ENCODE data around the gene MAVS.

DNA sequence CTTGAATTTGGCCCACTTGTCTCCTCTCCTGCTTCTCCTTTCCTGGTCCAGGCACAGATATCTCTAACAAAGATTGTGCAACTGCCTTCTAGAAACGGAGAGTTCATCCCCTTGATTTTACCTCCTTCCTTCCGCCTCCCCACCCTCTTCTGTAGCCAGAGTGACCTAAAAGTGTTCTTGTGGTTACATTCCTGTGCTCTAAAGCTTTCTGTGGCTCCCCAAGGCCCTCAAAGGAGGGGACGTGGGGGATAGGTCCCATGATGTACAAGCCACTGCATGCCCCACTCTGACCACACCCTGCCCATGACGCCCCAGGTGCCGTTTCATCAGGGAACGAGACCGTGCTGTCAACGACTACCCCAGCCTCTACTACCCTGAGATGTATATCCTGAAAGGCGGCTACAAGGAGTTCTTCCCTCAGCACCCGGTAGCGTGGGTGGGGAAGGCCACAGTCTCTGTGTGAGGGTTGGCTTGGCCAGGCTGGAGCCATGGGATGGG, 42.3 kb upstream of the MAVS start:
- TF ChIP-seq, protein P1, sequence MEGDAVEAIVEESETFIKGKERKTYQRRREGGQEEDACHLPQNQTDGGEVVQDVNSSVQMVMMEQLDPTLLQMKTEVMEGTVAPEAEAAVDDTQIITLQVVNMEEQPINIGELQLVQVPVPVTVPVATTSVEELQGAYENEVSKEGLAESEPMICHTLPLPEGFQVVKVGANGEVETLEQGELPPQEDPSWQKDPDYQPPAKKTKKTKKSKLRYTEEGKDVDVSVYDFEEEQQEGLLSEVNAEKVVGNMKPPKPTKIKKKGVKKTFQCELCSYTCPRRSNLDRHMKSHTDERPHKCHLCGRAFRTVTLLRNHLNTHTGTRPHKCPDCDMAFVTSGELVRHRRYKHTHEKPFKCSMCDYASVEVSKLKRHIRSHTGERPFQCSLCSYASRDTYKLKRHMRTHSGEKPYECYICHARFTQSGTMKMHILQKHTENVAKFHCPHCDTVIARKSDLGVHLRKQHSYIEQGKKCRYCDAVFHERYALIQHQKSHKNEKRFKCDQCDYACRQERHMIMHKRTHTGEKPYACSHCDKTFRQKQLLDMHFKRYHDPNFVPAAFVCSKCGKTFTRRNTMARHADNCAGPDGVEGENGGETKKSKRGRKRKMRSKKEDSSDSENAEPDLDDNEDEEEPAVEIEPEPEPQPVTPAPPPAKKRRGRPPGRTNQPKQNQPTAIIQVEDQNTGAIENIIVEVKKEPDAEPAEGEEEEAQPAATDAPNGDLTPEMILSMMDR (conservative IDR thresholded peaks at IDR 0.05 in 1 of 2, IDR thresholded peaks at IDR 0.05 in 1 of 2; ENCODE audit: low read depth in 1 of 2, low read length in 2 of 2): no peak
- no peak for TF ChIP-seq EZH2 (IDR thresholded peaks at IDR 0.05; ENCODE audit: low read length, missing control alignments)

Measured in fibroblast of lung (primary cell).